H1 (cell line): ENCODE data around the gene STAC2. TPM values are rescaled to one million over a fixed set of nuclear protein-coding genes. Genes with fewer than 3 reads are reported as not detected.

ENCODE experiments used
- CTCF ChIA-PET: fragments of 300-600 bp; sonication (Branson Sonifier 250); formaldehyde crosslinking; loops from one replicate; lab custom pipeline; 2021; ENCODE audit not compliant: partially characterized antibody; lab: Charles Lee
- POLR2A ChIA-PET: fragments of 300-600 bp; sonication (Branson Sonifier 250); formaldehyde crosslinking; loops from one replicate; lab custom pipeline; 2021; ENCODE audit warnings: inconsistent platforms; ENCODE audit not compliant: partially characterized antibody; lab: Charles Lee
- DNase-seq, 2 experiments: peaks; one replicate each; pipeline versions ENCODE4 v3.0.0 to v3.0.0-alpha.2; 2010 to 2022; ENCODE audit warnings: low spot score in 2 of 2, low read depth in 1 of 2, mixed read lengths in 1 of 2
- FAIRE-seq: peaks from 2 replicates; lab custom pipeline; 2011; peaks lifted over from hg19 to GRCh38; lab: Jason Lieb, UNC
- H2AFZ ChIP-seq: 2 replicates; pipeline ENCODE4 v1.8.1; 2012; ENCODE audit warnings: low read length, inconsistent platforms
- H2AK5ac ChIP-seq: 2 replicates; pipeline ENCODE4 v1.6.1; 2013; ENCODE audit warnings: low read depth, low read length
- H2BK120ac ChIP-seq: replicated peaks from 2 replicates; pipeline ENCODE3; 2013; ENCODE audit warnings: low read depth, low read length, inconsistent platforms
- H2BK12ac ChIP-seq: 2 replicates; pipeline ENCODE4 v1.6.1; 2013; ENCODE audit warnings: low read depth, low read length
- H2BK15ac ChIP-seq: 2 replicates; pipeline ENCODE4 v1.6.1; 2013; ENCODE audit warnings: low read length
- H2BK20ac ChIP-seq: 2 replicates; pipeline ENCODE4 v1.6.1; 2013; ENCODE audit warnings: low read length
- H2BK5ac ChIP-seq: 2 replicates; pipeline ENCODE4 v1.6.1; 2013; ENCODE audit warnings: low read depth, low read length
- H3K14ac ChIP-seq: 2 replicates; pipeline ENCODE4 v1.6.1; 2013; ENCODE audit warnings: inconsistent platforms; ENCODE audit not compliant: insufficient read length
- H3K18ac ChIP-seq: 2 replicates; pipeline ENCODE4 v1.6.1; 2013; ENCODE audit warnings: low read length; ENCODE audit errors: extremely low read depth
- H3K23ac ChIP-seq: 2 replicates; pipeline ENCODE4 v1.6.1; 2013; ENCODE audit warnings: inconsistent platforms; ENCODE audit not compliant: insufficient read length
- H3K23me2 ChIP-seq: 2 replicates; pipeline ENCODE4 v1.6.1; 2013; ENCODE audit warnings: low read depth, low read length
- H3K27ac ChIP-seq: 2 replicates; pipeline ENCODE4 v1.6.1; 2011; ENCODE audit warnings: low read depth, low read length, inconsistent platforms
- H3K27me3 ChIP-seq, 4 experiments: replicated peaks in 1 of 4; 1 replicate in 1 of 4; 2 replicates in 3 of 4; pipeline versions ENCODE4 v1.6.1 to v1.8.1; 2011 to 2013; ENCODE audit warnings: low read length in 3 of 4, mild to moderate bottlenecking in 3 of 4, inconsistent platforms in 2 of 4, mixed read lengths in 2 of 4, moderate library complexity in 1 of 4; ENCODE audit not compliant: control insufficient read depth in 3 of 4, insufficient read depth in 3 of 4; ENCODE audit errors: extremely low read depth in 1 of 4
- H3K36me3 ChIP-seq, 4 experiments: 2 replicates each; pipeline versions ENCODE4 v1.6.1 to v1.8.1; 2011 to 2013; ENCODE audit warnings: mild to moderate bottlenecking in 4 of 4, low read length in 3 of 4, moderate library complexity in 2 of 4, control low read depth in 1 of 4, inconsistent platforms in 1 of 4; ENCODE audit not compliant: insufficient read depth in 4 of 4, control insufficient read depth in 2 of 4
- H3K4ac ChIP-seq: replicated peaks from 2 replicates; pipeline ENCODE3; 2013; ENCODE audit warnings: low read length, low read depth, mixed read lengths, inconsistent platforms; ENCODE audit not compliant: insufficient read length
- H3K4me1 ChIP-seq, 4 experiments: replicated peaks in 1 of 4; 1 replicate in 1 of 4; 2 replicates in 3 of 4; pipeline versions ENCODE4 v1.6.1 to v1.8.1; 2011 to 2013; ENCODE audit warnings: low read length in 3 of 4, inconsistent platforms in 2 of 4, mixed read lengths in 1 of 4; ENCODE audit not compliant: insufficient read depth in 4 of 4, control insufficient read depth in 3 of 4
- H3K4me2 ChIP-seq, 2 experiments: 2 replicates each; pipeline versions ENCODE4 v1.6.1 to v1.8.1; 2011 to 2013; ENCODE audit warnings: low read depth in 2 of 2, low read length in 2 of 2, control low read depth in 1 of 2, inconsistent platforms in 1 of 2, mild to moderate bottlenecking in 1 of 2; ENCODE audit not compliant: insufficient read depth in 1 of 2
- H3K4me3 ChIP-seq, 4 experiments: fragments of 200-600, 300-600 bp in 1 of 4; sonication (generic), shearing (Covaris generic), sonication (Bioruptor Twin) in 1 of 4; 2 replicates each; pipeline versions ENCODE4 v1.5.1 to v1.8.1; 2011 to 2016; ENCODE audit warnings: low read length in 4 of 4, low read depth in 3 of 4, control low read depth in 2 of 4, inconsistent platforms in 2 of 4, mild to moderate bottlenecking in 2 of 4, mixed read lengths in 1 of 4, moderate library complexity in 1 of 4; ENCODE audit not compliant: insufficient read depth in 2 of 4; ENCODE audit errors: extremely low read depth in 1 of 4
- H3K56ac ChIP-seq: replicated peaks from 2 replicates; pipeline ENCODE3; 2013; ENCODE audit warnings: low read depth, mild to moderate bottlenecking, mixed read lengths, low read length, inconsistent platforms; ENCODE audit not compliant: insufficient read length
- H3K79me1 ChIP-seq: 2 replicates; pipeline ENCODE4 v1.6.1; 2013; ENCODE audit warnings: low read depth, low read length, control low read depth
- H3K79me2 ChIP-seq, 2 experiments: 2 replicates each; pipeline versions ENCODE4 v1.6.1 to v1.8.1; 2012 to 2013; ENCODE audit warnings: low read length in 2 of 2, mild to moderate bottlenecking in 2 of 2, inconsistent platforms in 1 of 2; ENCODE audit not compliant: insufficient read depth in 2 of 2, control insufficient read depth in 1 of 2
- H3K9ac ChIP-seq, 4 experiments: replicated peaks in 1 of 4; 1 replicate in 1 of 4; 2 replicates in 3 of 4; pipeline versions ENCODE4 v1.6.1 to v1.8.1; 2011 to 2013; ENCODE audit warnings: low read depth in 3 of 4, low read length in 3 of 4, control low read depth in 2 of 4, mild to moderate bottlenecking in 2 of 4, moderate library complexity in 2 of 4, inconsistent platforms in 1 of 4; ENCODE audit errors: extremely low read depth in 1 of 4
- H3K9me3 ChIP-seq, 2 experiments: 2 replicates each; pipeline versions ENCODE4 v1.6.1 to v1.8.1; 2012 to 2013; ENCODE audit warnings: mild to moderate bottlenecking in 2 of 2, moderate library complexity in 2 of 2, control low read depth in 1 of 2, inconsistent platforms in 1 of 2, low read depth in 1 of 2, low read length in 1 of 2, mixed read lengths in 1 of 2; ENCODE audit not compliant: insufficient read depth in 2 of 2
- H4K20me1 ChIP-seq, 2 experiments: replicated peaks in 1 of 2; 2 replicates each; pipeline versions ENCODE3 to v1.8.1; 2011 to 2013; ENCODE audit warnings: inconsistent platforms in 2 of 2, low read length in 2 of 2, mild to moderate bottlenecking in 1 of 2; ENCODE audit not compliant: insufficient read depth in 2 of 2, control insufficient read depth in 1 of 2
- H4K5ac ChIP-seq: 2 replicates; pipeline ENCODE4 v1.6.1; 2013; ENCODE audit warnings: low read length, low read depth, mixed read lengths, inconsistent platforms; ENCODE audit not compliant: insufficient read length
- H4K8ac ChIP-seq: 2 replicates; pipeline ENCODE4 v1.8.0; 2013; ENCODE audit warnings: mild to moderate bottlenecking, moderate library complexity, low read length, inconsistent platforms; ENCODE audit not compliant: insufficient read depth; ENCODE audit errors: extremely low read depth
- H4K91ac ChIP-seq: replicated peaks from 2 replicates; pipeline ENCODE3; 2013; ENCODE audit warnings: low read length, mixed read lengths, inconsistent platforms; ENCODE audit not compliant: insufficient read length
- BACH1 ChIP-seq: IDR thresholded peaks from 2 replicates; pipeline ENCODE4 v1.6.1; 2012; ENCODE audit warnings: low read length, improper control_type of control experiment
- CREB1 ChIP-seq: IDR thresholded peaks from 2 replicates; pipeline ENCODE4 v1.6.1; 2012; ENCODE audit warnings: inconsistent platforms
- EP300 ChIP-seq, 2 experiments: IDR thresholded peaks; 1 replicate in 1 of 2; 2 replicates in 1 of 2; pipeline ENCODE4 v1.6.1; 2011 to 2012; ENCODE audit warnings: low read depth in 2 of 2, low read length in 2 of 2, mild to moderate bottlenecking in 2 of 2, borderline replicate concordance in 1 of 2, inconsistent platforms in 1 of 2, moderate library complexity in 1 of 2
- EZH2 ChIP-seq: fragments of 200-600 bp; sonication (generic); IDR thresholded peaks from 2 replicates; pipeline ENCODE4 v1.7.1; 2012; ENCODE audit warnings: low read depth, mild to moderate bottlenecking, moderate library complexity, low read length, inconsistent platforms; ENCODE audit not compliant: severe bottlenecking
- FOSL1 ChIP-seq: IDR thresholded peaks from 2 replicates; pipeline ENCODE4 v1.6.1; 2011; ENCODE audit warnings: mild to moderate bottlenecking, low read depth, low read length, moderate library complexity; ENCODE audit not compliant: insufficient read depth
- KDM1A ChIP-seq: fragments of 200-600, 300-600 bp; sonication (generic); IDR thresholded peaks from 2 replicates; pipeline ENCODE4 v1.7.1; 2016; ENCODE audit warnings: mild to moderate bottlenecking, low read length, borderline replicate concordance
- KDM5A ChIP-seq: fragments of 200-600 bp; IDR thresholded peaks from 2 replicates; pipeline ENCODE4 v1.7.1; 2012; ENCODE audit warnings: mild to moderate bottlenecking, low read length, inconsistent platforms, mixed read lengths
- RXRA ChIP-seq: IDR thresholded peaks from 2 replicates; pipeline ENCODE4 v1.6.1; 2011; ENCODE audit warnings: low read depth, mild to moderate bottlenecking, low read length, moderate library complexity; ENCODE audit not compliant: insufficient read depth
- TAF1 ChIP-seq: IDR thresholded peaks from 2 replicates; pipeline ENCODE4 v1.6.1; 2011; ENCODE audit warnings: mild to moderate bottlenecking, low read depth, low read length
- TAF7 ChIP-seq: optimal IDR thresholded peaks from 2 replicates; pipeline ENCODE3; 2011; ENCODE audit warnings: low read depth, mild to moderate bottlenecking, inconsistent platforms, low read length, moderate library complexity, borderline replicate concordance
- USF2 ChIP-seq: IDR thresholded peaks from 2 replicates; pipeline ENCODE4 v1.6.1; 2011; ENCODE audit warnings: low read length, improper control_type of control experiment
- WGBS, 2 experiments: shearing (Covaris generic) in 1 of 2; methylation state at CpG; one replicate each; pipeline versions ENCODE4 v1.1.6 to v1.1.7; 2013 to 2015; ENCODE audit warnings: low lambda C conversion rate in 2 of 2, mixed read lengths in 2 of 2, inconsistent platforms in 1 of 2, low coverage in 1 of 2, missing lambda C conversion rate in 1 of 2; ENCODE audit not compliant: insufficient replicate concordance in 2 of 2, insufficient coverage in 1 of 2, insufficient read length in 1 of 2; ENCODE audit errors: extremely low coverage in 1 of 2, missing lambda C conversion rate in 1 of 2; 5-methylcytosine and 5-hydroxymethylcytosine counted together
- polyA plus RNA-seq, 7 experiments: library from polyadenylated mRNA; depleted of rRNA in 3 of 7; stranded (reverse) in 5 of 7; unstranded in 2 of 7; fragments of >200 nt in 5 of 7; fragments of 200-250 nt in 2 of 7; gene quantifications; 1 replicate in 5 of 7; 2 replicates in 1 of 7; 4 replicates in 1 of 7; pipeline versions ENCODE4 v1.2.1 to v1.2.3, GENCODE V29; 2011 to 2013; ENCODE audit warnings: missing spikeins in 2 of 7, mixed read lengths in 2 of 7
- total RNA-seq: library from RNA; stranded (reverse); fragmentation: NEBNext Ultra II Directional; extraction: Animal tissue kit (Norgen Biotek cat#: 25700); gene quantifications from 2 replicates; pipeline ENCODE4 v1.2.1, GENCODE V29; 2021

The STAC2 gene
- total and polyA plus RNA-seq, 2 of the 8 experiments (the other 6 are each of a cell fraction or from before 2014, with no cell fraction given), result 1.5 to 6.0 TPM

GRCh38 chr17:39243155-39243554, 17.4 kb upstream of the STAC2 start:
- H2BK20ac ChIP-seq, result no peak overlapping the region
- H3K56ac ChIP-seq, result no peak overlapping the region
- WGBS, 2 experiments, result 92% methylated on average over 7 of the region's 8 CpGs; no CpG with 5 or more reads in 1 of the 2 experiments
- H3K23ac ChIP-seq, result no peak overlapping the region
- no peak overlapping the region for H4K5ac ChIP-seq
- no peak overlapping the region for H2BK120ac ChIP-seq
- no peak overlapping the region for H3K9ac ChIP-seq
- no peak for DNase-seq
- FAIRE-seq, result no peak
- CTCF ChIA-PET, result interaction anchor here (0.6 to 22.6 kb wide), 11 partner anchors 3 to 378 kb away, joined by 3 to 982 read pairs (median 7); no protein-coding TSS in a partner anchor
- H2BK12ac ChIP-seq, result no peak overlapping the region
- H2BK5ac ChIP-seq, result no peak overlapping the region
- H2BK15ac ChIP-seq, result no peak overlapping the region
- H3K14ac ChIP-seq, result no peak overlapping the region
- H3K18ac ChIP-seq, result no peak overlapping the region
- no peak overlapping the region for H2AK5ac ChIP-seq
- POLR2A ChIA-PET, result interaction anchor here (0.7 to 9.0 kb wide), 6 partner anchors 12 to 89 kb away, joined by 3 to 113 read pairs (median 4); no protein-coding TSS in a partner anchor
- H3K27me3 ChIP-seq, result no peaks in the 10 kb centered on the region
- H3K4ac ChIP-seq, result no peak overlapping the region
- peaks cover 0 to 10% (median 5%) of the 10 kb centered on the region in 4 experiments; a peak in 6 of 7 replicates for H3K4me1 ChIP-seq
- H3K79me1 ChIP-seq, result no peaks in the 10 kb centered on the region
- no peaks in the 10 kb centered on the region for H3K9me3 ChIP-seq
- no peak overlapping the region for H4K8ac ChIP-seq
- no peaks in the 10 kb centered on the region for H4K20me1 ChIP-seq
- H3K23me2 ChIP-seq, result peaks cover 2% of the 10 kb centered on the region; the same call in 1 of the 2 replicates
- no peak overlapping the region for H3K27ac ChIP-seq
- no peak overlapping the region for H4K91ac ChIP-seq
- no peak overlapping the region for H3K4me2 ChIP-seq
- H2AFZ ChIP-seq, result no peak overlapping the region
- H3K36me3 ChIP-seq, result no peaks in the 10 kb centered on the region
- no peaks in the 10 kb centered on the region for H3K79me2 ChIP-seq
- no peak overlapping the region for H3K4me3 ChIP-seq
- no peak for TF ChIP-seq TAF7
- TF ChIP-seq FOSL1, result no peak
- no peak for TF ChIP-seq KDM1A
- TF ChIP-seq EZH2, result no peak
- TF ChIP-seq TAF1, result no peak
- no peak for TF ChIP-seq BACH1
- TF ChIP-seq KDM5A, result no peak
- TF ChIP-seq EP300 (IDR thresholded peaks at IDR 0.05; ENCODE audit: borderline replicate concordance in 1 of 2, low read depth in 2 of 2, low read length in 2 of 2), result no peak
- TF ChIP-seq USF2, result no peak
- TF ChIP-seq RXRA, result no peak
- no peak for TF ChIP-seq CREB1
